HG02642 (cell line): ENCODE results near the gene ADSL.

ENCODE experiments used
- ATAC-seq: cut with Tn5 transposase; IDR thresholded peaks from one replicate; pipeline ENCODE4 v1.9.1; 2021; ENCODE audit warnings: mild to moderate bottlenecking; ENCODE audit not compliant: unreplicated experiment, poor library complexity

The ADSL gene

DNA sequence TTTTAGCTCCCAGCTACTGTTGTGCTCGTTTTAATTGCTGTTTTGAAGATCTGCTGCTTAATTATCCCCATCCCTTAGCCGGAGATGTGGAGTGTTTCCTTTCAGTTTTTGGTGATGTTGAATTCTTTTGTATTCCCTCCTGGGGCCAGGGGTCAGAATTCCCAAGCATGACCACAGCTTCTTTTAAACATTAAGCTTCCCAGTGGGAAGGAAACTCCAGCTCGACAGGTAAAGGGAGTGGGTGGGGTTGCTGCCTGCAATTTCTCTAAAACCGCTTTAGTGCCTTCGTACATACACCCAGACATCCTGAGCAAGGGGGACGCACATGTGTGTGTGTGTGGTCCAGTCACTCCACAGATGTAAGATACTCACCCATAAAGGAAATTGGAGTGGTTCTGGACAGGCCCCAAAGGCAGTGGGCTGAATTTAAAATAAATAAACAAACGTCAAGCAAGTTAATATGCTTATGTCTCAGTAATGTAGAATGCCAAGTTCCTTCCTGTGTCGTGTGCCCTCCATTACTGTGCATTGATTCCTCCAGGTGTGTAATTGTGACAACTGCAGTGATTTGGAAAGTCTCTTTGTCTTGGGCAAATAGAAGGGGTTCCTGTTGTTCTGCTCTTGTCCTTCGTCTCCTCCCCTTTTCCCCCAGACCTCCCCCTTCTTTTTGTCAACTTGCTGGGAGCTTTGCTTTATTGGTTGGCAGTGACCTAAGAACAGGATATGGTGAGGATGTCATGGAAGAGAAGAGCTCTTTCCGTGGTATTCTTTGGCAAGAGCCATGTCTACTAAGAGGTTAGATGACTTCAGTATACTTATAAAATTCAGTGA, 19.2 kb upstream of the ADSL start:
- ATAC-seq = no peak

DNA sequence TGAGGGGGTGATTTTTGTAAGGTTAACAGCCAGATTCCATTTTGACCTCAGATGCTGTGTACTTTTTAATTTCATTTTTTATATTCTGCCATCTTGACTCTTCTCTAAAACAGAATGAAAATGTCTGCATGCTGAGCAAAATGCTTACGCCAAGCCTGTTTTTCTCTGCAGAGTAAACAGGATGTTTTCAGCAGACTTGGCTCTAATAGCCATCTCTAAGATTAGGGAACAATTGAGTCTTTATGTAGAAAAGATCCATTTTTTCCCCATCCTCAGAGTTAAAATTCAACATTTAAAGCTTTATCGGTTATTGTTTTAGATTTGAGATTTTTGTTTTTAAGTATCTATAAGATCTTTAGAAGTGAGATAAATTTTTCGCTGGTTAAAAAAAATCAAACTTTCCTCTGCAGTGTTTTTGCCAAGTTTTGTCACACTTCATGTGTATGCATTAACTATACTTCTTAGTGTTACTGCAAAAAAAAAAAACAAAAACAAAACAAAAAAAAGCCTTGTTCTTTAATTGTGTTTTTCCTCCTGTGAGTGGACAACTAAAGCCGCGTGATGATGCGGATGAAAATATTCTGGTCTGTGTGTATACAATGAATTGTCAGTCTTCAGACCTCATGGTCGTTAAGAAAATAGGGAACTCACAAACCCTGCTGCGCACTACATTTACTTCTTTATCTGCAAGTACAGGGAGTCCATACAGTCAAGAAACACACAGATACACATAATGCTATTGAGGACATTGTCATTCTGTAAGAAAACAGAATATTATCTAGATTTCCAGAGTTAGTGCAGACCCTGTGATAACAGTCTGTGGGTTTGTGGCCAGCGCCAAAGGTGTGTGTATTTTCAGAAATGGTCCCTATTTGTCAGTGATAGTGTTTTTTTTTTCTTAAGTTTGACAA, 17.5 kb upstream of the ADSL start:
- ATAC-seq = no peak

DNA sequence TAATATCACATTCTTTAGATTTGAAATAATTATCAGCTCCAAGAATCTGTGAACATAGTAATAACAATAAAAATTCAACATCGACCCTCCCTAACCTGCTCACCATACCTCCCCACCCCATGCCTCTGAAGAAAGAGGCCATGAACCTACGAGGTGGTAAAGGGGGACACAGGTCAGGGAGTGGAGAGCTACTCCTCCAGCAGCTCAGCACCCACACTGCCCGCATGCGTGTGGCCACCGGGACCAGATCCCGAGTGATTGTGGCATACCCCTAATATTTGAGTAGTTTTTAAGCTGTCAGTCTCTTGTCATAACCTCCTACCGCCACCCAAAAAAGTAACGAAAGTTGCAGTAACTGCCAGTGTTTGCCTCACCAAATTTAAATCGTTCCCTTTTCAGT, 16.8 kb upstream of the ADSL start:
- no peak for ATAC-seq

DNA sequence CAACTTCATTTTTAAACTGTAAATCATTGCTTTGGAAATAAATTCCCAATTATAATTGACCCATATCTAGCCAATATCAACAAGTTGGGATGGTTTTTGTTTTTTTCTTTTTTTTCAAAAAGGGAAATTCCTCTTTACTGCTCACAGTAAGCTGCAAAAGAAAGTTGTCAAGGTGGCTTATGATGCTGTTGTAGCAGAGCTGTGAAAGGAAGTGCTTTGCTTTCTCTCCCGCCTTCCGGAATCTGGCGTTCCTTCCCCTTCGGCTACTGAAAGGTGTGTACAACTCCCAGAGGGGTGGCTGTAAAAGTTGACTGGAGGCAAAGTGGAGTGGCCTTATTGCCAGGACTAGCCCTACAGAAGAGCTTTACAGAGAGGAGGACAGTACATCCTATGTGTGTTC, 16.2 kb upstream of the ADSL start:
- ATAC-seq = no peak

DNA sequence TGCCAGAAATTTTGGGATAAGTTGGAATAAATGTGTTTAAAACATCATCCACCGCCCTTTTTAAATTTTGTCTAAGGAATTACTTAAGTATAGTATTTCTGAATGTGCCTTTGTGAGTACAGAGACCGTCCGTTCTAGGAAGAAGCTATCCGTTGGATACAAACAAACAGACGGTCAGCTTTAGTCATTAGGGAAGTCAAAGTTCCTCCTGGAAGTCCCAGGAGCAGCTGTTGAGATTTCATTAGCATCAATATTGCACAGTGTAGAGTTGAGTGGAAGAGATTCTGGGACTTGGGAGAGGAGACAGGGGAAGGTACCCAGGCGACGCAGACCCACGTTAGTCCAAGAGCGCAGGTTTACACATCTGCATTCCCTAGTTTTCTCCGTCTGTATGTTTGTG, 15.7 kb upstream of the ADSL start:
- ATAC-seq = no peak

DNA sequence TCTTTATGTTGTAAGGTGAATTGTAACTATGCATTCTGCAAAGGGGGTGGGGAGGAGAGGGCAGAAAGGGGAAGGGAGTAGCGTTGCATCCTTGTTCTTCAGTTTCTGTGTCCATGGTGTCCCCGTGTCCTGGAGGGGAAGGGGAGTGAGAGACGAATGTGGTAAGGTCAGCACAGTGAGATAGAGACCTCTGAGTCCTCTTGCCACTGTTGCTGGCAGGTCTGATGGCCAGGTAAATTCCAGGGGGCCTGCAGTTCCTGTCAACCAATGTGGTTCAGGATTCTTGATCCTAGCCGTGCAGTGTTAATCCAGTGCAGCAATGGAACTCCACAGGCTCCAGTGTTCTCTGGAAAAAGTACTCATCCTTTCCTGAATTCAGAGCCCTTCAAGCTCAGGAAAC, 14.6 kb upstream of the ADSL start:
- no peak for ATAC-seq

DNA sequence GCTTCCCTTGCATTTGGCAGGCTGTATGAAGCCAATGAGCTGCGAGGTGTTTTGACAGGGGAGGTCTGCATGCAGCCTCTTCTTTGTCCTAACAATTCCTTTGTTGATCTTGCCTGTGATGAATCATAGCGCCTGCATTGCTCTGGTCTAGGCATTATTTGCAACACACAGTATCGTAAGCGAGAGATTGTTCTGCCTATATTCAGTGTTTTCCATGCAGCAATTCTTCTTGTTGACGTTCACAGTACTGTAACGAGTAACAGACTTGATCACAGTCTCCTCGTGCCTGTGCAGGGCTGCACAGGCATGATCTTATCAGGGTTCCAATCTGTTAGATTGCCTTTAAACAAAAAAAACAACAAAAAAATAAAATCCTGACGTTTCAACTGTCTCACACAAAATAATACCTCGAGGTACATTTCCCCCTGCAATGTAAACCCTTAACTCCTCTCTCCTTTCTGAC, 13.9 kb upstream of the ADSL start:
- ATAC-seq = no peak

DNA sequence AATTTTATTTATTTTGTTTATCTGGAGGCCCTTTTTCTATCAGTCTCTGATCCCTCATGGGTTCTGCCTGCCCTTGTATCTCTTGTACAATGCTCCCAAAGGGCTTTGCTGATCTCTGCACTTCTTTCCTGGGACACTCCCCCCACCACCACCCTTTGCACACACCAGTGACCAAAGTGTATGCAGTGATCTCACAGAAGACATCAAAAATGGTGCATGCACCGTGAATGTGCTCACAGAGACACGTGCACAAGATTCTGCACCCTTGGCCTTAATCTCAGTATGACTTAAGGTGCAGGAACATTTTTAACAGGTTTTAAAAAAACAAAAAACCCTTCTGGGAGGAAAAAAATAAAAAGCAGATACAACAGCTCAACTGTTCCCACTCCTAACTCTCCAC, 12.2 kb upstream of the ADSL start:
- no peak for ATAC-seq

DNA sequence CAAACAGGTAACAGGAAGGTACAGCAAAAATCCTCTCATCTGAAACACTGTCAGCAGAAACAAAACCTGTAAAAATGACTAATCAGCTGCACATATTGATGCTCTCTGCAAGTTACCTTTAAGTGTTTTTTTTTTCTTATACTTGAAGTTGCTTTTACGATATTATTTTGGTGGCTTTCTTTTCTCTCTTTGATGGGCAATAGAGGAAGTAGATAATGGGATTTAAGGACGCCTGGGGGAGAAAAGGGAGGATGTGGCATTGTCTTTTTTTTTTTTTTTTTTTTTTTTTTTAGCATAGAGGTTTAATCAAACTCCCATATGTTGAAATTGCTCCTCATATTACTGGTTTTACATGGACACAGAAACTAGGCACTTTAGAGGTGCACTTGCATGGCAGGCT, 11.4 kb upstream of the ADSL start:
- ATAC-seq = no peak

DNA sequence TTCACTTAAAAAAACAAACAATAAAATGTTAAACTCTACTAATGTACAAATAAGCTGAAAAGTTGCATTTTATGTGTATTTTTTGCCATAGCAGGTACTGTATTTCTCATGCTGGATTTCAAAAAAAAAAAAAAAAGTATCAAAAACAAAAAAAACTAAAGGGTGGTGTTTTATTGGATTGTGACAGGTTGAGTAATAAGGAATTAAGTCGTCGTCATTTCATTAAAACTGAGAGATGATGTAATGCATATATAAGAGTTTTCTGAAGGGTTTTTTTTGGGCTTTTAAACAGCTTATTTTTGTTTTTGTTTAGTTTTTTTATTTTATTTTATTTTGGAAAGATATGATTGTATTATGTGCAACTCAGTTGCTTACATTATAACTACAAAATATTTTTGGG, 10.9 kb upstream of the ADSL start:
- no peak for ATAC-seq

DNA sequence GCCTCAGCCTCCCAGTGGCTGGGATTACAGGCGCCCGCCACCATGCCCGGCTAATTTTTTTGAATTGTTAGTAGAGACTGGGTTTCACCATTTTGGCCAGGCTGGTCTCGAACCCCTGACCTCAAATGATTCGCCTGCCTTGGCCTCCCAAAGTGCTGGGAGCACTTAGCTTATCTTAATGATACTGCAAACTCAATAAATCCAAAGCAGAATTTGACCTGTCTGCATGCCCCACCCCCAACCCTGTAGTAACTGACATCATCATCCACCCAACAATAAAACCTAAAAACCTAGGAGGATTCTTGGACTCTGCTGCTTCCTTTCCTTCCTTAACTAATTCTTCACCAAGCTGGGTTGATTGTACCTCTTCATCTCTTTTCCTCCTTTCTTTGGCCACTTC, 6.3 kb upstream of the ADSL start:
- no peak for ATAC-seq

DNA sequence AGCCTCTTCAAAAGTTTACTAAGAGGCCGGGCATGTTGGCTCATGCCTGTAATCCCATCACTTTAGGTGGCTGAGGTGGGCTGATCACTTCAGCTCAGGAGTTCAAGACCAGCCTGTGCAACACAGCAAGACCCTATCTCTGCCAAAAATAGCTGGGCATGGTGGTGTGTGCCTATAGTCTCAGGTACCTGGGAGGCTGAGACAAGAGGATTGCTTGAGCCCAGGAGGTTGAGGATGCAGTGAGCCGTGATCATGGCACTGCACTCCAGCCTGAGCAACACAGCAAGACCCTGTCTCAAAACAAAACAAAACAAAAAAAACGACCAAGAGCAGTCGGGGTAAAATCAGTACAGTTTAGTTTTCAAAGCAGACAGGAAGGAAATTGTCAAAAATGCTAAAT, 4.7 kb upstream of the ADSL start:
- ATAC-seq = no peak

DNA sequence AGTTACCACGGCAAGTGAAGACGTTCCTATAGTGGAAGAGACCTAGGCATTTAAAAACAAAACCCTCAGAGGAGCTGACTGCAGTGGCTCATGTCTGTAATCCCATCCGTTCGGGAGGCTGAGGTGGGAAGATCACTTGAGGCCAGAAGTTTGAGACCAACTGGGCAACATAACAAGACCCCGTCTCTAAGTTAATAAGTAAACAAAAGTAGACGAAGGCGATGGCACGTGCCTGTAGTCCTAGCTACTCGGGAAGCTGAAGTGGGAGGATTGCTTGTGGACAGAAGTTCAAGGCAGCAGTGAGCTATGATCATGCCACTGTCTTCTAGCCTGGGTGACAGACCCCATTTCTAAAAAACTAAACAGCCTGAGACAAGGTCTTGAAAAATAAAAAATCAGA, 3.8 kb upstream of the ADSL start:
- no peak for ATAC-seq

DNA sequence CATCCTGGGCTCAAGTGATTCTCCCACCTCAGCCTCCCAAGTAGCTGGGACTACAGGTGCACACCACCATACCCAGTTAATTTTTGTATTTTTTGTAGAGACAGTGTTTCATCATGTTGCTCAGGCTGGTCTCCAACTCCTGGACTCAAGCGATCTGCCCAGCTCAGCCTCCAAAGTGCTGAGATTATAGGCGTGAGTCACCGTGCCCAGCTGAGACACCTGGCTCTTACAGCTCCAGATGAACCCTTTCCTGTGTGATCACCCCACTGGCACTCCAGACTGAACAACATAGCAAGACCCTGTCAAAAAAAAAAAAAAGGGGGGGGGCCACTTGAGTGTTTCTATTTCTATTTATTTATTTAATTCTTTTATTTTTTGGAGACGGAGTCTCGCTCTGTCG, 1.0 kb upstream of the ADSL start:
- ATAC-seq = no peak

DNA sequence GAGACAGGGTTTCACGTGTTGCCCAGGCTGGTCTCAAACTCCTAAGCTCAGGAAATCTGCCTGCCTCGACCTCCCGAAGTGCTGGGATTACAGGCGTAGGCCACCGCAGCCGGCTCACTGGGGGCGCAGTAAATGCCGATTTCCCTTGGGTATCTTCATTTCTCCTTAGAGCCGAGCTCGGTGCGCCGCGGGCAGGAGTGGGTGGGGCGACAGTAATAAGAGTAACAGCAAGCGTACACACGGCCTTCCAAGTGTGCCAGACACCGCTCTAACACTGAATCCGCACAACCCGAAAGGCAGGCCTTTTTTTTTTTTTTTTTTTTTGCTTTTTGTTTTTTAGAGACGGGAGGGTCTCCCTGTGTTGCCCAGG, 500 bp upstream of the ADSL start:
- ATAC-seq = peak; percentile 14

DNA sequence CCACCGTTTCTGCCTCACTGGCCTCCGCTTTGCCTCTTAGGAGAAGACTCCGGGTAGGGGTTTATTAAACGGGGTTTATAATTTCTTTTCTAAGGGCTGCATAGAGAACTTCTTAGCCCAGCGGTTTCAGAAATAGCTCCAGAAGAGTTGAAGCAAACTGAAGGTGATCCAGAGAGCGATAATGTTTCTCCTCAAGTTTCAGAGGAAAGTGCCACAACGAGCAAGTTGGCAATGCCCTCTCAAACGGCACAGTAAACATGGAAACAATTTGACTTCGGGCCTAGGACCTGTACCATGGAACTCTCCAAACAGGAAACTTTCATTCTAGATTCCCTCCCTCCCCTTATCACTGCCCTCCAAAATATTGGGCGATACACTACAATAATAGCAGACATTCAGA, 1.0 kb downstream of the ADSL start:
- no peak for ATAC-seq

DNA sequence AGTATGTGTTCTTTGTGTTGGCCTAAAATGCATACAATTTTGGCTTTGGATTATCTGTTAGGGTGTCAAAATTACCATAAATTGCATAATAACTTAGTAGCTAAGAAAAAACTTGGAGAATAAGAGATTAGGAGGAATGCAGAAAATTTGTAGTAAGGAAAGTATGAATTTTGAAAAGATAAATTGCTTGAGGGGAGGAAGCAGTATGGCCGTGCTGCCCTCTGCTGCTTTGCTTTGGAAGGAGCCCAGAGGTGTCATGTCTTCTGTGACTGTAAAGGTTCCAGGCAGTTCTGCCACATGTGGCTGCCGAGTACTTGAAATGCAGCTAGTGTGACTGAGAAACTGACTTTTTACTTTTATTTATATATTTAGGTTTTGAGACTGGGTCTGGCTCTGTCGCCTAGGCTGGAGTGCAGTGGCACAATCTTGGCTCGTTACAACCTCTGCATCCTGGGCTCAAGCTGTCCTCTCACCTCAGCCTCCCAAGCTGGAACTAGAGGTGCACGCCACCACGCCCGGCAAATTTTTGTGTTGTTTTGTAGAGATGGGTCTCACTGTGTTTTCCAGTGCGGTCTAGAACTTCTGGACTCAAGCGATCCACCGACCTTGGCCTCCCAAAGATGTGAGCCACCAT, 1.8 kb downstream of the ADSL start:
- no peak for ATAC-seq

DNA sequence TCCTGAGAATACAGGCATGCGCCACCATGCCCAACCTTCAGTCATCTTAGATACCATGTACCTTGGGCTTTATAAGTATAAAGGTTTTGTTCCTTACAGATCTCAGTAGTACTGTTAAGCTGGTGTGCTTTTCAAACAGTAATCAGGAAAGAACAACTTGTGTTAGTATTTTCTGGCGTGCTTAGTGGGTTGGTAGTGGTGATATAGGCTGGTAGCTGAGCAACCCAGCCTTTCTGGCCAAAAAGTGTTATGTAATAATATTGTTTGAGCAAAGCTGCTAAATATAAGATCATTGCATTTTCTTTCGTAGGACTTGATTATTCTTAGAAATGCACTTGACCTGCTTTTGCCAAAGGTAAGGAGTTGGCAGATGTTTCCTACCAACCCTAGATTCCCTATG, 6.5 kb downstream of the ADSL start:
- no peak for ATAC-seq

DNA sequence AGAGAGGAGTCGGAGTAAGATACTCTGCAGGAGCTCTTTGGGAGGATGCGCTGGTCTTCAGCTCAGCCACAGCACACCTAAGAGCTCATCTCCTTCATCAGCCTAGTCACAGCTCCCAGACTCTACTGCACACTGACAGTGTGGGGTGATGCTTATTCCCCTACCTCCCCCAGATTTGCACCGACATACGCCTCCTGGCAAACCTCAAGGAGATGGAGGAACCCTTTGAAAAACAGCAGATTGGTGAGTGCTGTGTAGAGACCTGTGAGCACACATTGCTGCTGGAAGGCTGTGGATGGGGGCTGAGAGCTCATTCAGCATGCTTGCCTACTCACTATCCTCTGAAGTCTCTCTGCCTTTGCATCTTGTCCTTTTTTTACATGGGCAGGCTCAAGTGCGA, 14.8 kb downstream of the ADSL start:
- ATAC-seq = no peak

DNA sequence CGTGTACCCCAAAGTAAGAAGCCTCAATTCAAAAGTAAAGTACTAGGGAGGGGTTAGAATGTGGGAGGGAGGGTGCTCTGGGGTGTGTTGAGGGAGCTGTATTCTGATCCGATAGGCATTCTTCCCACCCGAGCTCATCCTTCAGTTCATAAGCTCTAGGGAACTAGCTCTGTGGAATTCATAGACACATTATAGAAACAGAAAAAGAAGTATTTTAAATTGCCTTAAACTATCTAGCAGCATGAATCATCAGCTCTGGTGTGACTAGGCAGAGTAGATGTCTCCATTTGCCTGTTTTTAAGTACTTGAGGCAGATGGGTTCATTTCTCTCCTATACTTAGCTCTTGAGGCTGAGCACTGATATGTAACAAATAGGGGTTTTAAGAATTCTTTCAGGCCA, 16.8 kb downstream of the ADSL start:
- no peak for ATAC-seq

DNA sequence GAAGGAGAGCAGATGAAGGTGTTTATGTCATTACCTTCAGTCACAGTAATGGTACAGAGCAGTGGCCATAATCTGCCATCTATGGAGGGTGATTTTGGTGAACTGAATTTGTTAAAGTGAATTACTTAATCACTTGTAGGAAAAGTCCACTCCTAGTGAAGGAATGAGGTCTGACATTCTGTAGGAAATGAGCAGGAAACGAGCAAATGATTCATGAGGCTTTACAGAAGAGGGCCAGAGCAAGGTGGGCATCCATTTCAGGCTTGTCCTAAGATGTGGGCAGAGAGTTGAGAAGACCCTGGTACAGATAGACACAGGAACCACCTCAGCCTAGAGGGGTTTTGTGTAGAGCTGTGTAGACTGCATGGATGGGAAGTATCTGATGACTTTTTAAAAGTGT, 18.1 kb downstream of the ADSL start:
- no peak for ATAC-seq
